ELF-1 (cell line): ENCODE measurements around the gene ZRANB3.
A peak's percentile ranks its signal among the peaks of the same experiment; 100 is the strongest.
"Not testable (repeated sequence)": the region's sequence is repeated elsewhere in the genome, so short reads cannot be mapped to it uniquely, and the experiment has no call there.

ENCODE experiments used
- DNase-seq: peaks from one replicate; pipeline ENCODE4 v3.0.0-alpha.2; 2016; ENCODE audit warnings: low read depth, low spot score

The ZRANB3 gene

GRCh38 chr2:135335256-135335655 is 195.8 kb downstream of the ZRANB3 start:
- DNase-seq: no peak

DNA sequence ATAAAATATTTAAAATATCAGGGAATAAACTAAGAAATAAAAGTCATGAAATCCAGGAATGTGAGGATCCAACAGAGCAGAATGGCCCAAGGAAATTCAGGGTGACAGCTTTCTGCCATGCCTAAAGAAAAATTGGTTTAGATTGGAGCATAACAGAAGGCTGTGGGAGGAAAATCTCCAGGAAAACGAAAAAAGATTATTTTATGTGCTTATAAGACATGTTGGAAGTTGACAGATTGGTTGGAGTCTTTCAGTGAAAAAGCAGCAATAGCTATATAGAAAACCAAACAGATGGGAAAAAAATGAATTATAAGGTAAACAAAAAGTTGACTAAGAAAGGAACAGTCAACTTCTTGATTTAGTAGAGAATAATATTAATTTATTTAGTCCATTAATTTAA is 203.9 kb downstream of the ZRANB3 start:
- DNase-seq: no peak

DNA sequence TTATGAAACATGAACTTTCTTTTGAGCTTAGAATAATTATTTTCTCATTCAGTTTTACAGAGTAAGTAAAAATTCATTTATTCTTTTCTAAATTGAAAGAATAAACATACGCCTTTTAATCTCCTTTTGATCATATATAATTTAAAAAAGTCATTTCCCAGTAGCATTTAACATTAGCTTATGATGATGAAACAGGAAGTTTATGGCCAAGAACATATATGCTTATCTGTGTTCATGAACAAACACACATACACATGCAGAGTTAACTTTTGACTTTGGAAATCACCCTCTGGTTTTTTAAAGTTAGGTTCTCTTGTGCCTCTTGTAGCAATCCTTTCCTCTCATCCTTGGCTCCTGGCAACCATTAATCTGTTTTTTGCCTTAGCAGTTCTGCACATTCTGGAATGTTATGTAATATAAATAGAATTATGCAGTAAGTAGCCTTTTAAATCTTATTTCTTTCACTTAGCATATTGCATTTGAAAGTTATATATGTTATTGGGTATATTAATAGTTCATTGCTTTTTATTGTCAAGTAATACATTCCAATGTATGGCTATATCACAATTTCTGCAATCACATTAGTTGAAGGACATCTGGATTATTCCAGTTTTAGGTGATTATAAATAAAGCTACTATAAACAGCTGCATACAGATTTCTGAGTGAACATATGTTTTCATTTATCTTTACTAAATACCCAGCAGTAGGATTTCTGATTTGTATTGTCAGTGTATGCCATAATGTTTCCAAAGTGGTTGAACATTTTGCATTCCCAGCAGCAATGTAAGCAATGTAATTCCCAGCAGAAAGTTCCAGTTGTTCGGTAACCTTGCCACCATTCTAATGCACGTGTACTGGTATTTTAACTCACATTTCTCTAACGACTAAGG is 210.3 kb downstream of the ZRANB3 start:
- DNase-seq: no peak

GRCh38 chr2:135318808-135319207 is 212.2 kb downstream of the ZRANB3 start:
- DNase-seq: no peak

GRCh38 chr2:135317375-135317774 is 213.6 kb downstream of the ZRANB3 start:
- DNase-seq: no peak

GRCh38 chr2:135311962-135312361 is 219.1 kb downstream of the ZRANB3 start:
- no peak for DNase-seq

GRCh38 chr2:135311268-135311667 is 219.8 kb downstream of the ZRANB3 start:
- no peak for DNase-seq

DNA sequence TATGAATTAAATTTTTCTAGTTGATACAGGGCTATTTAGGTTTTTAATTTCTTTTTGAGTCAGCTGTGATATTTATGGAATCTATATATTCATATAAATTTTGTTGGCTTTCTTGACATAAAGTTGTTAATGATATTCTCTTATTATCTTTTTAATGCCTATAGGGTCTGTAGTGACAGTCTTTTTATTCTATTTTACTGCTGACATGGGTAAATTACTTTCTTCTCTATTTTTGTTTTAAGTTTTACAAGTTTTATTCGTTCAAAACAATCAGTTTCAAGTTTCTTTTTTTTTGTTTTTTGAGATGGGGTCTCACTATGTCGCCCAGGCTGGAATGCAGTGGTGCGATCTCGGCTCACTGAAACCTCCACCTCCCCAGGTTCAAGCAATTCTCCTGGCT is 226.3 kb downstream of the ZRANB3 start:
- DNase-seq: no peak

DNA sequence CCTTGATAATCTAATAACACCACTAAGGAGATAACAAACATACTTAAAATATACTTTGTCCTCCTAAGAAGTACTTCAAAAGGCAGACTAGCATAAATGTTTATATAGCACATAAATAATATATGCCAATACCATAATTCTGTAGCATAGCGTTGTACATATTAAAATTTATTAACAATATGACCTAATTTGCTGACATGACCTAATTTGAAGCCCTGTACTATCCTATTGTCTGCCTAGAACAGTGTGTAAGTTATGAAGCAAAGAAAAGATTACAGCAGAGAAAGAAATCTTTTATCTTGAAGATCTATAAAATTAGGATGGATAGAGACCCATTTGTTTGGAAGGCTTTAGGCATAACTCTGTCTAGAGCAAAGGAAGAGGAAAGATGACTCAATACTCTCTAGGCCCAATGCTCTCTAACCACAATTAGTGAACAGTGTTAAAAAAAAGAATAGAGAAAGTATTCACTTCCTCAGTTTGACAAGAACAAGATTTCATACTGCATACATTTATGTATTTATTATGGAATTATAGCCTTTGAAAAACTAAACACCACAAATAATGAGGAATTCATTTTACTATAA is 231.3 kb downstream of the ZRANB3 start:
- DNase-seq: no peak

- peak; percentile 64 for DNase-seq
Measured at GRCh38 chr2:135299165-135299564, 231.9 kb downstream of the ZRANB3 start.

DNA sequence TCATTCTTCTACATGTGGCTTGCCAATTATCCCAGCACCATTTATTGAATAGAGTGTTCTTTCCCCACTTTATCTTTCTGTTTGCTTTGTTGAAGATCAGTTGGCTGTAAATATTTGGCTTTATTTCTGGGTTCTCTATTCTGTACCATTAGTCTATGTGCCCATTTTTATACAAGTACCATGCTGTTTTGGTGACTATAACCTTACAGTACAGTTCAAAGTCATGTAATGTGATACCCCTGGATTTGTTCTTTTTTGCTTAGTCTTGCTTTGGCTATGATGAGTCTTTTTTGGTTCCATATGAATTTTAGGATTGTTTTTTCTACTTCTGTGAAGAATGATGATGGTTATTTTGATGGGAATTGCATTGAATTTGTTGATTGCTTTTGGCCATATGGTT is 243.9 kb downstream of the ZRANB3 start:
- not testable (repeated sequence) for DNase-seq

DNA sequence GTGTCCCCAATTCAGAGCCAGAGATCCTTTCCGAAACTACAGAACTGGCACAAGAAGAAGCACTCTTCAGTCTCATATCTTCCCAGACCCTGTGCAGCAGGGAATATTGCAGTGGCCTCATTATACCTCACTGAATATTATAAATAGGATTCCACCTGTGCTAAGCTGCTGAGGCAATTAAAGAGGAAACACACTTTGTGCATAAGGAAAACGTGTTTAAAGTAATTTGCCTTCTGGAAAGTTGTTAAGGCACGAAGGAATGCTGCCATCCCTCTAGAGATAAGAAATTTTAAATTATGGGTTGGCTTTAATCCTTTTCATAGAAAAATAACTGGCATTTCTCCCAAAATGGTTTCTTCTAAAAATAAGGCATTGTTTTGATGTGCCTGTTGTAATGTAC is 245.6 kb downstream of the ZRANB3 start:
- DNase-seq: no peak

- DNase-seq: no peak
Measured at GRCh38 chr2:135281379-135281778, 249.6 kb downstream of the ZRANB3 start.

GRCh38 chr2:135279209-135279608 is 251.8 kb downstream of the ZRANB3 start:
- no peak for DNase-seq

DNA sequence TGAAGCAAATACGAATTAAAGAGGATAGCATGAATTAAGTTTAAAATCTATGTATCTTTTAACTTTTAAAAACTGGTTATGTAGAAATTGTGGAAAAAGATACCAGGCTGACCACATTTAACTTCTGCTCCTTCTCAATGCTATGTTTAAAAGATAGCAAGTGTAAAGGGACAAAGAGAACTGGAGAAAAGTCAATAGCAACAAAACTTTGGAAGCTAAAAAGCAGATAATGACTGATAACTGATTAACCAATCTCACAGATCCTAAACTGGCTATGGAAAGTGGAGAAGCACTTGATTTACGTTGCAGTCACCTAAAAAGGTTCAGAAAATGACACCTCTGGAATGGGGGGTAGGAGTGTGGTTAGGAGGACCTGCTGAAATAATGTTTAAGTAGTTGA is 254.5 kb downstream of the ZRANB3 start:
- no peak for DNase-seq

DNA sequence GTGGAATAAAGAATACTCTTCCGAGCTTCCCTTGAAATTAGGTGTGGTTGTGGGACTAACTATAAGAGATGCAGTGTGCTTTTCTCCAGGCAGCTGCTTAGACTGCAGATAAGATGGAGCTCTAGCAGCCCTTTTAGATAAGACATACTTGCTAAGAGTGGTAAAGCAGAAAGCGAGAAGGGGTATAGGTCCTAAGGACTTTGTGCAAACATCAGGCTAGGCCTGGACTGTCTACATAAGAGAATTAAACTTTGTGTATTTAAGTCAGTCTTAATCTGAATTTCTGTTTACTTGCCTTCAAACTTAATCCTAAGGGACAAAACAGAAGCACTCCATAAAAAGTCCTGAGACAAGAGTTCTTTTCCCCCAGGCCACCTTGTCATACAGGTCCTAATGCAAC is 260.0 kb downstream of the ZRANB3 start:
- no peak for DNase-seq

GRCh38 chr2:135265960-135266490 is 265.0 kb downstream of the ZRANB3 start:
- peak; percentile 74 for DNase-seq

- no peak for DNase-seq
Measured at GRCh38 chr2:135259123-135259522, 271.9 kb downstream of the ZRANB3 start.

DNA sequence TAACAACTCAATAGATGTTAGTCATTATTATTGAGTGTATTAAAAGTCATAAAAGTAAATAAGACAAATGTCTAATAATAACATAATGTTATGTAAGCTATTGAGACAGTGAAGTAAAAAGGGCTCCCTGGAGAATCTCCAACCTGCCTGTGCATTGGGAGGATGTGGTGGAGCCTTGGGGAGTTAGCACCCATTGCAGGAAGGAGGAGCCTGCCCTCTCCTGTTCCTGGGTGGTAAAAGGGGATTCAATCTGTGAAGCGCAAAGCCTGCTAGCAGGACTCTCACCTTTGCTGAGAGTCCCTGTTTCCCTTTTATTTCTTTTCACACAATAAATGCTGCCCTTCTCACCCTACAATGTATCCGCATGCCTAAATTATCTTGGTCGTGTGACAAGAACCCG is 272.8 kb downstream of the ZRANB3 start:
- no peak for DNase-seq

DNA sequence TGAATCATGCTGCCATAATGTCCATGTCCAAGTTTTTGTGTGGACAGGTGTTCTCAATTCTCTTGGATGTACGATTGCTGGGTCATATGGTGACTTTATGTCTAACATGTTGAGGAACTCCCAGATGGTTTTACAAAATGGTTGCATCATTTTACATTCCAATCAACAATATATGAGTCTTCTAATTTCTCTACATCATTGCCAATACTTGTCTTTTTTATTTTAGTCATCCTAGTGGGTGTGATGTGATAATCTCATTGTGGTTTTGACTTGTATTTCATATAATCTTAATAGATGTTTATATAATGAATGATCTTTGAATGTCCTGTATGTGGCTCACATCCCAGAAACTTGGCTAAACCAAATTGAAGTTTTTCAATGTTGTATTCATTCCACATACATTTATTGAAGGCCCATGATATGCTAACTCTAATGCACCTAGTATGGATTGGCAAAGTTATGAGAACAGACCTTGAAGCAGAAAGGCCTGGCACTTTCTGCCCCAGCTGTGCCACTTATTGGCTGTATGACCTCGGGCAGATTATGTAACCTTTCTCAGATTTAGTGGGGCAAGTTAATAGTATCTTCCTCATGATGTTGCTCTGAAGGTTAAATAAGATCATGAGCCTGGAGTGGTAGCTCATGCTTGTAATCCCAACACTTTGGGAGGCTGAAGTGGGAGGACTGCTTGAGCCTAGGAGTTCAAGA is 273.5 kb downstream of the ZRANB3 start:
- DNase-seq: no peak

DNA sequence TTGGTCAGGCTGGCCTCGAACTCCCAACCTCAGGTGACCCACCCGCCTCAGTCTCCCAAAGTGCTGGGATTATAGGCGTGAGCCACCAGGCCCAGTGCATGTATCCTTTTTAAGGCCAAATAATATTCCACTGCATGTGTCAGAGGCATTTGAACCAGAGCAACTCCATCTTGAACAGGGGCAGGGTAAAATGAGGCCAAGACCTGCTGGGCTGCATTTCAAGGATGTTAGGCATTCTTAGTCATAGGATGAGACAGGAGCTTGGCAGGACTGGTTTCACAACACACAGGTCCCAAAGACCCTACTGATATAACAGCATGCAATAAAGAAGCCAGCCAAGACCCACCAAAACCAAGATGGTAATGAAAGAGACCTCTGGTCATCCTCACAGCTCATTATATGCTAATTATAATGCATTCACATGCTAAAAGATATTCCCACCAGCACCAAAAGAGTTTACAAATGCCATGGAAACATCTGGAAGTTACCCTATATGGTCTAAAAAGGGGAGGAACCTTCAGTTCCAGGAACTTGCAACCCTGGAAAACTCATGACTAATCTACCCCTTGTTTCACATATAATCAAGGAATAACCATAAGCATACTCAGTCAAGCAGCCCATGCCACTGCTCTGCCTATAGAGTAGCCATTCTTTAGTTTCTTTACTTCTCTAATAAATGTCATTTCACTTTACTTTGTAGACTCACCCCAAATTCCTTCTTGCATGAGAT is 274.3 kb downstream of the ZRANB3 start:
- no peak for DNase-seq

GRCh38 chr2:135255208-135255607 is 275.8 kb downstream of the ZRANB3 start:
- DNase-seq: no peak
